ENCODE results near the gene APEX2. TPM values are rescaled to one million over a fixed set of nuclear protein-coding genes. Genes with fewer than 3 reads are reported as not detected.
"Not testable (repeated sequence)": the region's sequence is repeated elsewhere in the genome, so short reads cannot be mapped to it uniquely, and the experiment has no call there.

APEX2 gene
- total RNA-seq, 2 donors from 2014 or later = 17.4 to 18.3 TPM

DNA sequence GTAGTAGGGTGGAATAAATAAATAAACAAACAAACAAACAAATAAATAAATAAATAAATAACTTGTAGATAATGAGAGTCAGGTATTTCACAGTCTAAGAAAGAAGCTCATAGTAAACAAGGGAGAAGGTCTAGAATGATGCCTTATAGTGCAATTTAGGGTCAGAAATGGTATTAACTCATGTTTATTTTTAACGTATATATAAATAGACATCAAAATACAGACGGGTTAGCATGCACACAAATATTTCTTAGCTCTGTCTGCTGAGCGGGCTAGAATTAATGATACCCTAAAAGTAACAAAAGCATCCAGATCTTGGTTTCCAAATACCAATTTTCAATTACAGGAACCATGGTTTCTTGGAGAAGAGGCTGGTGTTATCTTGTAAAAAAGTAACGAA is 22.8 kb upstream of the APEX2 start:
- no peak overlapping the region for H3K4me3 ChIP-seq
- no peaks in the 10 kb centered on the region for H3K4me1 ChIP-seq (replicated peaks)
- intact Hi-C loops (cut with DNase I) = no loop called here
- DNase-seq (ENCODE audit: low spot score) = no peak
- 87% methylated on average over 4 of the region's 4 CpGs for WGBS
- H3K9me3 ChIP-seq = no peaks in the 10 kb centered on the region
- no peaks in the 10 kb centered on the region for H3K36me3 ChIP-seq
- H3K27me3 ChIP-seq (replicated peaks; ENCODE audit: insufficient read depth) = no peaks in the 10 kb centered on the region
- H3K27ac ChIP-seq = no peak overlapping the region
- TF ChIP-seq, protein P1, sequence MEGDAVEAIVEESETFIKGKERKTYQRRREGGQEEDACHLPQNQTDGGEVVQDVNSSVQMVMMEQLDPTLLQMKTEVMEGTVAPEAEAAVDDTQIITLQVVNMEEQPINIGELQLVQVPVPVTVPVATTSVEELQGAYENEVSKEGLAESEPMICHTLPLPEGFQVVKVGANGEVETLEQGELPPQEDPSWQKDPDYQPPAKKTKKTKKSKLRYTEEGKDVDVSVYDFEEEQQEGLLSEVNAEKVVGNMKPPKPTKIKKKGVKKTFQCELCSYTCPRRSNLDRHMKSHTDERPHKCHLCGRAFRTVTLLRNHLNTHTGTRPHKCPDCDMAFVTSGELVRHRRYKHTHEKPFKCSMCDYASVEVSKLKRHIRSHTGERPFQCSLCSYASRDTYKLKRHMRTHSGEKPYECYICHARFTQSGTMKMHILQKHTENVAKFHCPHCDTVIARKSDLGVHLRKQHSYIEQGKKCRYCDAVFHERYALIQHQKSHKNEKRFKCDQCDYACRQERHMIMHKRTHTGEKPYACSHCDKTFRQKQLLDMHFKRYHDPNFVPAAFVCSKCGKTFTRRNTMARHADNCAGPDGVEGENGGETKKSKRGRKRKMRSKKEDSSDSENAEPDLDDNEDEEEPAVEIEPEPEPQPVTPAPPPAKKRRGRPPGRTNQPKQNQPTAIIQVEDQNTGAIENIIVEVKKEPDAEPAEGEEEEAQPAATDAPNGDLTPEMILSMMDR (IDR thresholded peaks at IDR 0.05) = no peak
- no peak for TF ChIP-seq POLR2AphosphoS5 (IDR thresholded peaks at IDR 0.05)
- TF ChIP-seq POLR2A (IDR thresholded peaks at IDR 0.05) = no peak

DNA sequence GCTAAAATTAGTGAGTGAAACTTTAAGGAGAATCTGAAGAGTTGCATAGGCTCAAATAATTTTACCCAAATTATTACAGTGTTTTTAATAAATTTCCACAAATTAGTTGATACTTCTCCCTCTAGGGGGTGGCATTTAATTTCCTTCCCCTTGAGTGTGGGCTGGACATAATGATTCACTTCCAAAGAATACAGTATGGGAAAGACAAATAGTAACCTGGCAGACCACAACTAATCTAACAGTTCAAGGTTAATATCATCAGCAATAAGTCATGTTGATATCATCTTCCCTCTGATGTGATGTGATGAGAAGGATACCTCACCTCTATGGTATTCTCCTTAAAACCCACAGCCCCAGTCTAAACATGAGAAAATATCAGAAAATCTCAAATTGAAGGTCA is 21.7 kb upstream of the APEX2 start:
- Histone ChIP-seq H3K36me3 (no peaks in the 10 kb centered on the region), H3K9me3 (no peaks in the 10 kb centered on the region), H3K4me3 (no peak overlapping the region), H3K4me1 (replicated peaks) (no peaks in the 10 kb centered on the region), H3K27ac (no peak overlapping the region), H3K27me3 (replicated peaks; ENCODE audit: insufficient read depth) (no peaks in the 10 kb centered on the region)
- no peak for TF ChIP-seq POLR2A (IDR thresholded peaks at IDR 0.05)
- DNase-seq (ENCODE audit: low spot score) = no peak
- intact Hi-C loops (cut with DNase I) = no loop called here

DNA sequence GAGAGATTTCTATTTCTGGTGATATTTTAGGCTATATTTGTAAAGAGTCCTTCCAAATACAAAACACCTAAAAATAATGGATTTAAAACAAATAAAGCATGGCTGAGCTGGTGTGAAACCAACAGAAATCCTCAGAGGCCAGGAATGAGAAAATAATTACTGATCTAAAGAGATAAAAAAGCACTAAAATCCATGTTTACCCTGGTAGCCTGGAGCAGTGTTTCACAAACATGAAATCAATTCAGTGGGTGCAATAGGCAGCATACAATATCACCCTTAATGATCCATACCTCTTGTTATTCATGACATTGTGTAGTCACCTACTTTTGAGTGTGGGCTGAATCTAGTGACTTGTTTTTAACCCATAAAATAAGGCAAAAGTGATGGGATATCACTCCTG is 20.7 kb upstream of the APEX2 start:
- Histone ChIP-seq H3K36me3 (no peaks in the 10 kb centered on the region), H3K27me3 (replicated peaks; ENCODE audit: insufficient read depth) (no peaks in the 10 kb centered on the region), H3K9me3 (no peaks in the 10 kb centered on the region), H3K4me3 (no peak overlapping the region), H3K4me1 (replicated peaks) (no peaks in the 10 kb centered on the region), H3K27ac (no peak overlapping the region)
- no peak for DNase-seq (ENCODE audit: low spot score)
- intact Hi-C loops (cut with DNase I) = no loop called here
- TF ChIP-seq POLR2A (IDR thresholded peaks at IDR 0.05) (no peak), POLR2AphosphoS5 (IDR thresholded peaks at IDR 0.05) (no peak)
- TF ChIP-seq, protein P1 (IDR thresholded peaks at IDR 0.05) = no peak

DNA sequence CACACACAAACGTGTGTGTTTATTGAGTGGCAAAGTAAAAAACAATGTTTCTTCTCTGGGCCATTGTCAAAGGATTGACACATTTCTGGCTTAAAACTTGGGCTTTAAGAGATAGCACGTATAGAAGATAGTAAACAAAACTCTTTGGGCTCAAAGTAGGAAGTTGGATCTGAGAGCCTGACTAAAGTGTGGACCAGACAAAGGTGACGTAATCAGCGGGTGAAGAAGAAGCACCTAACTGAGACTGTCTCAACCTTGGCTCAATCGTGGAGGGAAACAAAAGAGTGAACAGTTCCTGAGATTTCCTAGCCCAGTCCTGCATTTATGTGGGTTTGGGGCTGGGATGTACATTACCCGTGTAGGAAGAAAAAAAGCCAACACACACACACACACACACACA is 19.8 kb upstream of the APEX2 start:
- Histone ChIP-seq H3K9me3 (no peaks in the 10 kb centered on the region), H3K4me3 (no peak overlapping the region), H3K4me1 (replicated peaks) (no peaks in the 10 kb centered on the region), H3K36me3 (no peaks in the 10 kb centered on the region), H3K27ac (no peak overlapping the region), H3K27me3 (replicated peaks; ENCODE audit: insufficient read depth) (no peaks in the 10 kb centered on the region)
- intact Hi-C loops (cut with DNase I) = no loop called here
- DNase-seq (ENCODE audit: low spot score) = no peak
- TF ChIP-seq POLR2AphosphoS5 (IDR thresholded peaks at IDR 0.05) (no peak), POLR2A (IDR thresholded peaks at IDR 0.05) (no peak)
- TF ChIP-seq, protein P1 (IDR thresholded peaks at IDR 0.05) = no peak
- 75% methylated on average over 6 of the region's 6 CpGs for WGBS

DNA sequence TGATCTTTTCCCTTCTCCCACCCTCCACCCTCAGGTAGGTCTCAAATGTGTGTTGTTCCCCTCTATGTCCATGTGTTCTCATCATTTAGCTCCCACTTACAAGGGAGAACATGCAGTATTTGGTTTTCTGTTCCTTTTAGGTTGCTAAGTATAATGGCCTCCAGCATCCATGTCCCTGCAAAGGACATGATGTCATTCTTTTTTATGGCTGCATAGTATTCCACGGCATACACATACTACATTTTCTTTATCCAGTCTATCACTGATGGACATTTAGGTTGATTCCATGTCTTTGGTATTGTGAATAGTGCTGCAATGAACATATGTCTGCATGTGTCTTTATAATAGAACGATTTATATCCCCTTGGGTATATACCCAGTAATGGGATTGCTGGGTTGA is 16.9 kb upstream of the APEX2 start:
- H3K9me3 ChIP-seq; H3K27me3 ChIP-seq (replicated peaks; ENCODE audit: insufficient read depth); H3K27ac ChIP-seq; intact Hi-C loops (cut with DNase I); H3K4me1 ChIP-seq (replicated peaks); H3K4me3 ChIP-seq; DNase-seq (ENCODE audit: low spot score); H3K36me3 ChIP-seq: not testable (repeated sequence)
- 95% methylated on average over 2 of the region's 2 CpGs for WGBS

DNA sequence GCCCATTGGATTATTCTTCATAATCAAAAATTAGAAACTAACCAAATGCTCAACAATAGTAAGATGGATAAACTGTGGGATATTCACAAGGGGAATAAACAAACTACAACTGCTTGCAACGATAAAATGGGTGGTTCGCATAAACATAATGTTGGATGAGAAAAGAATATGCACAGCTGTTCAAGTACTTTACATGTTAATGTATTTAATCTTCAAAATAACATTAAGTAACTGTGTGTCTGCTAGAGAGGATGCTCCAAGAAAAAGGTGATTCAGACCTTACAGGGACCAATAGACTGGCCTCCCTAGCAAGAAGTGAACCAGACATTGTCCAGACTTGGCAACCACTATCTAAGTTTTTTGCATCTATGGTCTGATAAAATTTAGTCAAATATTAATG is 8.5 kb upstream of the APEX2 start:
- DNase-seq (ENCODE audit: low spot score) = no peak
- WGBS = 95% methylated on average over 2 of the region's 2 CpGs
- intact Hi-C loops (cut with DNase I) = no loop called here

More for the DNA sequence above, 8.5 kb upstream of the APEX2 start:
- Histone ChIP-seq H3K4me1 (replicated peaks) (no peaks in the 10 kb centered on the region), H3K27me3 (replicated peaks; ENCODE audit: insufficient read depth) (no peaks in the 10 kb centered on the region), H3K4me3 (no peak overlapping the region), H3K9me3 (no peaks in the 10 kb centered on the region), H3K27ac (no peak overlapping the region), H3K36me3 (no peaks in the 10 kb centered on the region)
- TF ChIP-seq POLR2A (IDR thresholded peaks at IDR 0.05) (no peak), POLR2AphosphoS5 (IDR thresholded peaks at IDR 0.05) (no peak)
- TF ChIP-seq, protein P1 (IDR thresholded peaks at IDR 0.05) = no peak

All from prostate gland (tissue), 2 donors.